Measurements from ENCODE around the gene CNTNAP2. TPM values are rescaled to one million over a fixed set of nuclear protein-coding genes. Genes with fewer than 3 reads are reported as not detected.

Gene CNTNAP2
- total RNA-seq, 1 donor = 7.6 TPM

DNA sequence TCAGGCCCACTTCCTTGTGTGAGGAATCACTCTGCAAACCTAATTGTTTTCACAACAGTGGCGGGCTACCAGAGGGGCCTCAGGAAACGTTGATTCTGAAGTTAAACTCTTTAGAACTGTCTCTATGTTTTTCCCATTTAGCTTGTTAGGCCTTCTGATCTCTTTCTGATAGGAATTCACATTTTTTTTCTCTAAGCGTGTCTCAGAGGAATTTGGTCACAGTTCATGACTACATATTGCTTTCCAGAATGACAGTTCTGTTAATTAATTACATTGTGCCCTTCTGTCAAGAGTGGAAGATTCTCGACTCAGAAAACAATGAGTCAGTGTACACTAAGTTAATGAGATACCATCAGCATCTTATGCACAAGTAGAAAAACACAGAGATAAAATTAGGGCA is 2004.8 kb downstream of the CNTNAP2 start:
- Histone ChIP-seq H3K4me3 (ENCODE audit: insufficient read depth, low read length) (no peak overlapping the region), H3K9me3 (ENCODE audit: low read depth, low read length) (no peaks in the 10 kb centered on the region), H3K79me2 (ENCODE audit: insufficient read depth, low read length) (no peaks in the 10 kb centered on the region), H2AFZ (ENCODE audit: low read length) (no peak overlapping the region), H3K27ac (ENCODE audit: low read depth, low read length) (no peak overlapping the region), H3K4me1 (ENCODE audit: insufficient read depth, low read length) (no peaks in the 10 kb centered on the region), H3K27me3 (ENCODE audit: insufficient read depth, low read length) (no peaks in the 10 kb centered on the region), H3K4me2 (ENCODE audit: insufficient read depth, low read length) (no peak overlapping the region), H4K20me1 (ENCODE audit: insufficient read depth, low read length) (no peaks in the 10 kb centered on the region), H3K36me3 (ENCODE audit: insufficient read depth, low read length) (no peaks in the 10 kb centered on the region)
- no peak for DNase-seq (ENCODE audit: insufficient read length, low spot score, missing footprints)
- TF ChIP-seq, protein P1, sequence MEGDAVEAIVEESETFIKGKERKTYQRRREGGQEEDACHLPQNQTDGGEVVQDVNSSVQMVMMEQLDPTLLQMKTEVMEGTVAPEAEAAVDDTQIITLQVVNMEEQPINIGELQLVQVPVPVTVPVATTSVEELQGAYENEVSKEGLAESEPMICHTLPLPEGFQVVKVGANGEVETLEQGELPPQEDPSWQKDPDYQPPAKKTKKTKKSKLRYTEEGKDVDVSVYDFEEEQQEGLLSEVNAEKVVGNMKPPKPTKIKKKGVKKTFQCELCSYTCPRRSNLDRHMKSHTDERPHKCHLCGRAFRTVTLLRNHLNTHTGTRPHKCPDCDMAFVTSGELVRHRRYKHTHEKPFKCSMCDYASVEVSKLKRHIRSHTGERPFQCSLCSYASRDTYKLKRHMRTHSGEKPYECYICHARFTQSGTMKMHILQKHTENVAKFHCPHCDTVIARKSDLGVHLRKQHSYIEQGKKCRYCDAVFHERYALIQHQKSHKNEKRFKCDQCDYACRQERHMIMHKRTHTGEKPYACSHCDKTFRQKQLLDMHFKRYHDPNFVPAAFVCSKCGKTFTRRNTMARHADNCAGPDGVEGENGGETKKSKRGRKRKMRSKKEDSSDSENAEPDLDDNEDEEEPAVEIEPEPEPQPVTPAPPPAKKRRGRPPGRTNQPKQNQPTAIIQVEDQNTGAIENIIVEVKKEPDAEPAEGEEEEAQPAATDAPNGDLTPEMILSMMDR (IDR thresholded peaks at IDR 0.05; ENCODE audit: extremely low read depth, low read depth, low read length) = no peak

- Histone ChIP-seq H3K4me1 (ENCODE audit: insufficient read depth, low read length) (no peaks in the 10 kb centered on the region), H3K4me2 (ENCODE audit: insufficient read depth, low read length) (no peak overlapping the region), H3K79me2 (ENCODE audit: insufficient read depth, low read length) (no peaks in the 10 kb centered on the region), H3K27me3 (ENCODE audit: insufficient read depth, low read length) (no peaks in the 10 kb centered on the region), H3K36me3 (ENCODE audit: insufficient read depth, low read length) (no peaks in the 10 kb centered on the region), H2AFZ (ENCODE audit: low read length) (no peak overlapping the region), H3K4me3 (ENCODE audit: insufficient read depth, low read length) (no peak overlapping the region), H4K20me1 (ENCODE audit: insufficient read depth, low read length) (no peaks in the 10 kb centered on the region), H3K9me3 (ENCODE audit: low read depth, low read length) (no peaks in the 10 kb centered on the region), H3K27ac (ENCODE audit: low read depth, low read length) (no peak overlapping the region)
- DNase-seq (ENCODE audit: insufficient read length, low spot score, missing footprints) = no peak
- TF ChIP-seq, protein P1 (IDR thresholded peaks at IDR 0.05; ENCODE audit: extremely low read depth, low read depth, low read length) = no peak
These were observed 2005.2 kb downstream of the CNTNAP2 start for GRCh38 chr7:148121847-148122246.

GRCh38 chr7:148124477-148124876 is 2007.9 kb downstream of the CNTNAP2 start:
- no peak for DNase-seq (ENCODE audit: insufficient read length, low spot score, missing footprints)
- Histone ChIP-seq H3K4me3 (ENCODE audit: insufficient read depth, low read length) (no peak overlapping the region), H3K9me3 (ENCODE audit: low read depth, low read length) (no peaks in the 10 kb centered on the region), H3K36me3 (ENCODE audit: insufficient read depth, low read length) (no peaks in the 10 kb centered on the region), H3K27ac (ENCODE audit: low read depth, low read length) (no peak overlapping the region), H4K20me1 (ENCODE audit: insufficient read depth, low read length) (no peaks in the 10 kb centered on the region), H3K79me2 (ENCODE audit: insufficient read depth, low read length) (no peaks in the 10 kb centered on the region), H2AFZ (ENCODE audit: low read length) (no peak overlapping the region), H3K4me1 (ENCODE audit: insufficient read depth, low read length) (no peaks in the 10 kb centered on the region), H3K4me2 (ENCODE audit: insufficient read depth, low read length) (no peak overlapping the region), H3K27me3 (ENCODE audit: insufficient read depth, low read length) (no peaks in the 10 kb centered on the region)
- TF ChIP-seq, protein P1 (IDR thresholded peaks at IDR 0.05; ENCODE audit: extremely low read depth, low read depth, low read length) = no peak

DNA sequence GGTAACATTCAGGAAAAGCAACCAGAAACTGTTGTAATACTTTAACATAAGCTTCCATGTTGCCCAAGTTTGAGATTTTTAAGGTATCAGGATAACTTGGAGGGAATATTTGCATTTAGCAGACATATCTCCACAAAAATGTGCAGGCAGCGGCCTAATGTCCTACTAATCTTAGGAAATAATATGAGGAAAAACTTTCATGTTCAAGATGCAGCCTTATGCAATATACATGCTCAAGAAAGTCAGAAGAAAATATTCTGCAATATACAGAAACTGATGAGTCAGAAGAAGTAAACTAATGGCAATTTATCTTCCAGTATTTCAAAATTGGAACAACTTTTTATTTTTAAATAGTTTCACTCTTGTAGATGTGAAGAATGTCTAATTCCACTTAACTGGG is 2010.8 kb downstream of the CNTNAP2 start:
- H3K27ac ChIP-seq (ENCODE audit: low read depth, low read length) = no peak overlapping the region
- no peak overlapping the region for H3K4me2 ChIP-seq (ENCODE audit: insufficient read depth, low read length)
- no peak overlapping the region for H2AFZ ChIP-seq (ENCODE audit: low read length)
- no peaks in the 10 kb centered on the region for H3K9me3 ChIP-seq (ENCODE audit: low read depth, low read length)
- TF ChIP-seq, protein P1 (IDR thresholded peaks at IDR 0.05; ENCODE audit: extremely low read depth, low read depth, low read length) = no peak
- no peaks in the 10 kb centered on the region for H3K36me3 ChIP-seq (ENCODE audit: insufficient read depth, low read length)
- no peak for DNase-seq (ENCODE audit: insufficient read length, low spot score, missing footprints)
- no peaks in the 10 kb centered on the region for H3K4me1 ChIP-seq (ENCODE audit: insufficient read depth, low read length)
- H3K27me3 ChIP-seq (ENCODE audit: insufficient read depth, low read length) = no peaks in the 10 kb centered on the region
- H3K4me3 ChIP-seq (ENCODE audit: insufficient read depth, low read length) = no peak overlapping the region
- H4K20me1 ChIP-seq (ENCODE audit: insufficient read depth, low read length) = no peaks in the 10 kb centered on the region
- H3K79me2 ChIP-seq (ENCODE audit: insufficient read depth, low read length) = no peaks in the 10 kb centered on the region
